Esophagus squamous epithelium (tissue), 5 donors: Measurements from ENCODE around the gene ORC4. TPM values are rescaled to one million over a fixed set of nuclear protein-coding genes. Genes with fewer than 3 reads are reported as not detected.

Experiments
- DNase-seq: peaks from one replicate; lab custom pipeline; 2025; lab: John Stamatoyannopoulos, UW
- H3K27ac ChIP-seq, 4 donors: fragments of 200-600 bp; sonication (generic); one replicate each; pipeline ENCODE4 v1.5.1; 2016 to 2019; ENCODE audit warnings: mild to moderate bottlenecking in 1 of 4
- H3K27me3 ChIP-seq, 4 donors: fragments of 200-600 bp; sonication (generic); 1 replicate in 3 of 4; 2 replicates in 1 of 4; pipeline versions ENCODE4 v1.5.1 to v1.6.0; 2017 to 2021; ENCODE audit warnings: antibody characterized with exemption in 1 of 4
- H3K36me3 ChIP-seq, 3 donors: fragments of 200-600 bp; sonication (generic); one replicate each; pipeline ENCODE4 v1.5.1; 2016 to 2019
- H3K4me1 ChIP-seq, 3 donors: fragments of 200-600 bp; sonication (generic); one replicate each; pipeline ENCODE4 v1.5.1; 2017 to 2019
- H3K4me3 ChIP-seq, 4 donors: fragments of 200-600 bp; sonication (generic); 1 replicate in 3 of 4; 2 replicates in 1 of 4; pipeline ENCODE4 v1.5.1; 2016 to 2019; ENCODE audit warnings: mild to moderate bottlenecking in 2 of 4, moderate library complexity in 1 of 4
- H3K9me3 ChIP-seq, 3 donors: fragments of 200-600 bp; sonication (generic); one replicate each; pipeline ENCODE4 v1.5.1; 2016 to 2019
- CTCF ChIP-seq, 6 experiments: fragments of 450-650 bp in 4 of 6; fragments of 200-600 bp in 2 of 6; sonication (generic) in 2 of 6; IDR thresholded peaks; one replicate each; pipeline ENCODE4 v1.5.1; 2016 to 2019; ENCODE audit warnings: antibody characterized with exemption in 6 of 6, mild to moderate bottlenecking in 4 of 6, moderate library complexity in 4 of 6
- POLR2A ChIP-seq, 4 donors: fragments of 450-650 bp; IDR thresholded peaks; one replicate each; pipeline ENCODE4 v1.6.1; 2017; ENCODE audit warnings: antibody characterized with exemption in 4 of 4, mild to moderate bottlenecking in 4 of 4, moderate library complexity in 3 of 4
- WGBS, 2 donors: methylation state at CpG; one replicate each; pipeline ENCODE4 v1.1.5; 2018; 5-methylcytosine and 5-hydroxymethylcytosine counted together
- intact Hi-C: fragments of 100-400 bp; cut with DNase I; formaldehyde crosslinking; loops from one replicate; pipeline ENCODE4 v1.15.0; 2022
- total RNA-seq, 4 donors: library from RNA; depleted of rRNA; stranded (reverse); fragments of >200 nt; gene quantifications; one replicate each; pipeline ENCODE4 v1.1.0, GENCODE V29; 2016
- donor health status: DM: yes; HTN: yes; CAD: no.

ORC4 gene
- total RNA-seq, 4 donors from 2014 or later, result 33.1 to 52.0 (median 40.0) TPM

DNA sequence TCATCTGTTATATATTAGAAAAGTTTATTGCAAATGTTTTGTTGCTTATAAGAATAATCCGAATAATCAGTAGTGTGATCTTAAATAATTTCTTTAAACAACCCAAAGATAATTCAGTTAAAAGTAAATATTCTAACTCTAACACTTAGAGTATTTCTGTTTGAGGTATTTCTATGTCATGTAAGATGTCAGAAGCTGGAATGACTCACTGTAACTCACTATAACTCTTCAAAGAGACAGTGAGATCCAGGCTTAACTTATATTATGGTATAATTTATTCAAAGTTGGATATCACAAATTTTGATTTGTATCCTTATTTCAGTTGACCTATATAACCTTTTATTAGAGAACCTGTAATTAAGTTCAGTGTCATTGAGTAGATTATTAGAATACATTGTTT is 7.3 kb upstream of the ORC4 start:
- H3K27me3 ChIP-seq, result no peaks in the 10 kb centered on the region
- peaks cover 0 to 14% (median 6%) of the 10 kb centered on the region in 3 donors for H3K4me1 ChIP-seq
- H3K4me3 ChIP-seq, result no peak overlapping the region
- TF ChIP-seq POLR2A (IDR thresholded peaks at IDR 0.05), result no peak
- TF ChIP-seq CTCF (IDR thresholded peaks at IDR 0.05), result no peak
- intact Hi-C loops, result no loop called here
- no peaks in the 10 kb centered on the region for H3K9me3 ChIP-seq
- no peak overlapping the region for H3K27ac ChIP-seq
- no peak for DNase-seq
- no peaks in the 10 kb centered on the region for H3K36me3 ChIP-seq
- WGBS, 2 donors, result 84 to 91% methylated on average over 1 of the region's 1 CpG

DNA sequence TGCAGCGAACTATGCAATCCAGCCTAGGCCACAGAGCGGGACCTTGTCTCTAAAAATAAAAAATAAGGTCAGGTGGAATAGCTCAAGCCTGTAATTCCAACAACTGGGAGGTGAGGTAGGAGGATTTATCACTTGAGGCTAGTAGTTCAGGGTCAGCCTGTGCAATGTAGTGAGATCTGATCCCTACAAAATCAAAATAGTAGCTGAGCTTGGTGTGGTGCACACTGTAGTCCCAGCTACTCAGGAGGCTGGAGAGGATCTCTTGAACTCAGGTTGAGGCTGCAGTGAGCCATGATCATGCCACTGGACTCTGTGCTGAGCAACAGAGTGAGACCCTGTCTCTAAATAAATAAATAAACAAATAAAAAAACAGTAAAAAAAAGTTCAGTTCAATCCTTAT is 6.0 kb upstream of the ORC4 start:
- H3K4me3 ChIP-seq, result no peak overlapping the region
- H3K27me3 ChIP-seq, result no peaks in the 10 kb centered on the region
- no peaks in the 10 kb centered on the region for H3K36me3 ChIP-seq
- 86 to 96% methylated on average over 2 of the region's 2 CpGs for WGBS, 2 donors
- no peak for DNase-seq
- H3K4me1 ChIP-seq, result peaks cover 0 to 27% (median 6%) of the 10 kb centered on the region in 3 donors
- no peak overlapping the region for H3K27ac ChIP-seq
- H3K9me3 ChIP-seq, result no peaks in the 10 kb centered on the region
- intact Hi-C loops, result no loop called here
- TF ChIP-seq CTCF (IDR thresholded peaks at IDR 0.05) (no peak), POLR2A (IDR thresholded peaks at IDR 0.05) (no peak)

DNA sequence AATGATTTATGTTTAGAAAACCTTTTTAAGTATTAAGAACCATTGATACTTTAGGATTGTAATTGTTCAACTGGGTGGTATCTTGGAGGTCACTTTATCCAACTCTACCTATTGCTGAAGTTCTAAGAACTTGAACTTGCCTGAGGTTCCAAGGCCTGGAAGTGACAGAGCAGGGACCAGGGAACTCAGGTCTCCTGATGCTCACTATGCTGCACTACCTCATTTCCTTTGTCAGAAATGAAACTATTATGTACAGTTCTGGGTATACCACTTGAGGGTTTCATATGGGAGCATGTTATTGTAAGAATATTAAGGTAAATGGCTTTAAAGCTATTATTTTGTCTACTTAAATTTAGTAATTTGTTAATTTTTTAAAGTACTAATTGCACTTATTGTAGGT is 3.3 kb upstream of the ORC4 start:
- Histone ChIP-seq H3K27me3 (no peaks in the 10 kb centered on the region), H3K27ac (no peak overlapping the region), H3K4me1 (peaks cover 0 to 39% (median 10%) of the 10 kb centered on the region in 3 donors), H3K36me3 (no peaks in the 10 kb centered on the region), H3K4me3 (no peak overlapping the region), H3K9me3 (no peaks in the 10 kb centered on the region)
- TF ChIP-seq CTCF (IDR thresholded peaks at IDR 0.05), result no peak
- no peak for TF ChIP-seq POLR2A (IDR thresholded peaks at IDR 0.05)
- DNase-seq, result no peak
- intact Hi-C loops, result no loop called here

DNA sequence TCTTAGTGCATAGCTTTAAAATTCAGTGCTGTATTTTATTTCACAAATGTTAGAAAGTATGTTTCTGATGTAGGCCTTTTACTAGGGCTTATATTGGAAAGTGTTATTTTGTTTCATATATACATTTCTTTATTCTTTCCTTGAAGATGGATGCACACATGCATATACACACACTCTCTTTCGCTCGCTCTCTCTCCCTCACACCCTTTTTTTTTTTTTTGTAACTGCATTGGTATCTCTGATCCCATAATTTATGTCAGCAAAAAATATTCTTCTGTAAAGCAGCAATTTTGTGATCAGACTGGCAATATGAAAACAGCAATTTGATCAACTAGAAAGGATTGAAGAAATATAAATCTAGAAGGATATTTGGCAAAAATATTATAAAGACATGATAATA is 2.3 kb upstream of the ORC4 start:
- H3K4me1 ChIP-seq, result peaks cover 0 to 47% (median 10%) of the 10 kb centered on the region in 3 donors
- intact Hi-C loops, result no loop called here
- no peak overlapping the region for H3K4me3 ChIP-seq
- no peaks in the 10 kb centered on the region for H3K9me3 ChIP-seq
- no peak for DNase-seq
- H3K27ac ChIP-seq, result no peak overlapping the region
- H3K27me3 ChIP-seq, result no peaks in the 10 kb centered on the region
- TF ChIP-seq CTCF (IDR thresholded peaks at IDR 0.05), result no peak
- no peak for TF ChIP-seq POLR2A (IDR thresholded peaks at IDR 0.05)
- no peaks in the 10 kb centered on the region for H3K36me3 ChIP-seq
- WGBS, 2 donors, result 83 to 90% methylated on average over 2 of the region's 2 CpGs

GRCh38 chr2:148022351-148022750 is 1.8 kb upstream of the ORC4 start:
- H3K9me3 ChIP-seq, result no peaks in the 10 kb centered on the region
- intact Hi-C loops, result no loop called here
- no peak for DNase-seq
- H3K36me3 ChIP-seq, result no peaks in the 10 kb centered on the region
- H3K4me1 ChIP-seq, result peaks cover 0 to 47% (median 10%) of the 10 kb centered on the region in 3 donors
- TF ChIP-seq CTCF (IDR thresholded peaks at IDR 0.05), result no peak
- no peak for TF ChIP-seq POLR2A (IDR thresholded peaks at IDR 0.05)
- H3K4me3 ChIP-seq, result peak overlapping the region in 3 of 4 donors; percentile 78 to 91 (median 82)
- no peaks in the 10 kb centered on the region for H3K27me3 ChIP-seq
- WGBS, 2 donors, result 5 to 15% methylated on average over 1 of the region's 1 CpG
- H3K27ac ChIP-seq, result peak overlapping the region in 2 of 4 donors; percentile 96 to 99
